Measurements from ENCODE around the gene ITCH.

ITCH gene

GRCh38 chr20:34539756-34540155 lies 176.7 kb downstream of the ITCH start:
- no peak overlapping the region for H3K4me3 ChIP-seq (ENCODE audit: low read depth in 1 of 2, low read length in 2 of 2)
- no peaks in the 10 kb centered on the region for H3K9me3 ChIP-seq (ENCODE audit: insufficient read depth, low read length, severe bottlenecking)
- H3K4me1 ChIP-seq (ENCODE audit: insufficient read depth, low read length): no peaks in the 10 kb centered on the region
- H4K20me1 ChIP-seq (ENCODE audit: insufficient read depth, low read length): peaks cover 10% of the 10 kb centered on the region; the same call in 1 of the 2 replicates
- no peak for TF ChIP-seq CTCF (IDR thresholded peaks at IDR 0.05; ENCODE audit: borderline replicate concordance, extremely low read depth, low read length, poor library complexity, severe bottlenecking)
- no peak overlapping the region for H2AFZ ChIP-seq (ENCODE audit: low read depth, low read length)
- ATAC-seq (ENCODE audit: insufficient read depth, low read depth): no peak
- no peak overlapping the region for H3K27ac ChIP-seq (ENCODE audit: low read length)
- no peaks in the 10 kb centered on the region for H3K27me3 ChIP-seq (ENCODE audit: insufficient read depth, low read length, poor library complexity)
- no peak overlapping the region for H3K9ac ChIP-seq (ENCODE audit: low read depth, low read length)
- H3K4me2 ChIP-seq (ENCODE audit: insufficient read depth, low read length): no peak overlapping the region
- H3K79me2 ChIP-seq (ENCODE audit: insufficient read depth, low read length): no peaks in the 10 kb centered on the region
- H3K36me3 ChIP-seq (ENCODE audit: insufficient read depth, low read length): peaks cover 78% of the 10 kb centered on the region
- DNase-seq: no peak

GRCh38 chr20:34540596-34541263 lies 177.7 kb downstream of the ITCH start:
- DNase-seq (no peak), ATAC-seq (ENCODE audit: insufficient read depth, low read depth) (no peak)
- TF ChIP-seq EZH2 (IDR thresholded peaks at IDR 0.05; ENCODE audit: borderline replicate concordance, low read depth, low read length, severe bottlenecking) (no peak), CTCF (IDR thresholded peaks at IDR 0.05; ENCODE audit: borderline replicate concordance, extremely low read depth, low read length, poor library complexity, severe bottlenecking) (no peak)
- H3K27ac ChIP-seq (ENCODE audit: low read length): no peak overlapping the region
- peaks cover 10% of the 10 kb centered on the region; the same call in 1 of the 2 replicates for H4K20me1 ChIP-seq (ENCODE audit: insufficient read depth, low read length)
- no peaks in the 10 kb centered on the region for H3K79me2 ChIP-seq (ENCODE audit: insufficient read depth, low read length)
- H2AFZ ChIP-seq (ENCODE audit: low read depth, low read length): no peak overlapping the region
- H3K4me2 ChIP-seq (ENCODE audit: insufficient read depth, low read length): no peak overlapping the region
- H3K36me3 ChIP-seq (ENCODE audit: insufficient read depth, low read length): peaks cover 68% of the 10 kb centered on the region
- H3K4me1 ChIP-seq (ENCODE audit: insufficient read depth, low read length): no peaks in the 10 kb centered on the region
- H3K4me3 ChIP-seq (ENCODE audit: low read depth in 1 of 2, low read length in 2 of 2): no peak overlapping the region
- no peaks in the 10 kb centered on the region for H3K9me3 ChIP-seq (ENCODE audit: insufficient read depth, low read length, severe bottlenecking)
- no peaks in the 10 kb centered on the region for H3K27me3 ChIP-seq (ENCODE audit: insufficient read depth, low read length, poor library complexity)
- no peak overlapping the region for H3K9ac ChIP-seq (ENCODE audit: low read depth, low read length)

- Histone ChIP-seq H3K9me3 (ENCODE audit: insufficient read depth, low read length, severe bottlenecking) (no peaks in the 10 kb centered on the region), H3K4me2 (ENCODE audit: insufficient read depth, low read length) (no peak overlapping the region), H3K4me1 (ENCODE audit: insufficient read depth, low read length) (no peaks in the 10 kb centered on the region), H3K27ac (ENCODE audit: low read length) (no peak overlapping the region), H4K20me1 (ENCODE audit: insufficient read depth, low read length) (peaks cover 10% of the 10 kb centered on the region; the same call in 1 of the 2 replicates), H3K4me3 (ENCODE audit: low read depth in 1 of 2, low read length in 2 of 2) (no peak overlapping the region), H3K9ac (ENCODE audit: low read depth, low read length) (no peak overlapping the region), H2AFZ (ENCODE audit: low read depth, low read length) (no peak overlapping the region), H3K27me3 (ENCODE audit: insufficient read depth, low read length, poor library complexity) (no peaks in the 10 kb centered on the region), H3K79me2 (ENCODE audit: insufficient read depth, low read length) (no peaks in the 10 kb centered on the region), H3K36me3 (ENCODE audit: insufficient read depth, low read length) (peaks cover 61% of the 10 kb centered on the region)
- DNase-seq (no peak), ATAC-seq (ENCODE audit: insufficient read depth, low read depth) (no peak)
- no peak for TF ChIP-seq CTCF (IDR thresholded peaks at IDR 0.05; ENCODE audit: borderline replicate concordance, extremely low read depth, low read length, poor library complexity, severe bottlenecking)
- TF ChIP-seq EZH2 (IDR thresholded peaks at IDR 0.05; ENCODE audit: borderline replicate concordance, low read depth, low read length, severe bottlenecking): no peak
Observed at GRCh38 chr20:34541264-34541901, 178.3 kb downstream of the ITCH start.
